CD4-positive, alpha-beta T cell treated with Interleukin-21 for 1 hour (primary cell): ENCODE results near the gene DIS3L.
"Not testable (repeated sequence)": the region's sequence is repeated elsewhere in the genome, so short reads cannot be mapped to it uniquely, and the experiment has no call there.

Experiments
- DNase-seq: peaks from one replicate; pipeline ENCODE4 v3.0.0-alpha.2; 2020

The DIS3L gene

GRCh38 chr15:66312144-66312543 is 18.8 kb downstream of the DIS3L start:
- DNase-seq: no peak

GRCh38 chr15:66323312-66323928 is 30.1 kb downstream of the DIS3L start:
- DNase-seq: no peak

GRCh38 chr15:66326051-66326450 is 32.7 kb downstream of the DIS3L start:
- DNase-seq: no peak

GRCh38 chr15:66327736-66328135 is 34.4 kb downstream of the DIS3L start:
- no peak for DNase-seq

GRCh38 chr15:66328771-66329170 is 35.4 kb downstream of the DIS3L start:
- DNase-seq: no peak

GRCh38 chr15:66348530-66348929 is 55.2 kb downstream of the DIS3L start:
- DNase-seq: not testable (repeated sequence)

GRCh38 chr15:66356077-66356358 is 62.6 kb downstream of the DIS3L start:
- DNase-seq: no peak

GRCh38 chr15:66356359-66357236 is 63.2 kb downstream of the DIS3L start, which contains the start of gene TIPIN:
TIPIN (minus strand) TSS chr15:66356685; CDS start chr15:66352947, 3,738 bp downstream.
- DNase-seq: peak; percentile 97

- no peak for DNase-seq
Measured at GRCh38 chr15:66359740-66360139, 66.4 kb downstream of the DIS3L start.

GRCh38 chr15:66361745-66362460 is 68.5 kb downstream of the DIS3L start:
- DNase-seq: not testable (repeated sequence)

- DNase-seq: no peak
Measured at GRCh38 chr15:66362776-66363175, 69.4 kb downstream of the DIS3L start.

GRCh38 chr15:66364944-66365528 is 71.7 kb downstream of the DIS3L start:
- DNase-seq: no peak

GRCh38 chr15:66369773-66370651 is 76.6 kb downstream of the DIS3L start:
- peak; percentile 30 for DNase-seq

- no peak for DNase-seq
Measured at GRCh38 chr15:66374179-66374578, 80.8 kb downstream of the DIS3L start.

GRCh38 chr15:66378814-66379430 is 85.6 kb downstream of the DIS3L start:
- no peak for DNase-seq

GRCh38 chr15:66381376-66381775 is 88.0 kb downstream of the DIS3L start:
- not testable (repeated sequence) for DNase-seq
